H1 (cell line): Measurements from ENCODE around the gene AXIN2. TPM values are rescaled to one million over a fixed set of nuclear protein-coding genes. Genes with fewer than 3 reads are reported as not detected.

Experiments
- CBX8 ChIP-seq: fragments of 300-800, 300-1000 bp; sonication (generic); IDR thresholded peaks from 2 replicates; pipeline ENCODE4 v1.7.1; 2016; ENCODE audit warnings: low read depth, low read length, borderline replicate concordance
- FOSL1 ChIP-seq: IDR thresholded peaks from 2 replicates; pipeline ENCODE4 v1.6.1; 2011; ENCODE audit warnings: mild to moderate bottlenecking, low read depth, low read length, moderate library complexity; ENCODE audit not compliant: insufficient read depth
- RNF2 ChIP-seq: fragments of 200-900, 300-1000 bp; sonication (generic); IDR thresholded peaks from 2 replicates; pipeline ENCODE4 v1.7.1; 2016; ENCODE audit warnings: borderline replicate concordance, low read depth, mild to moderate bottlenecking, antibody characterized with exemption, low read length; ENCODE audit not compliant: poor library complexity, severe bottlenecking; ENCODE audit errors: missing control alignments
- RXRA ChIP-seq: IDR thresholded peaks from 2 replicates; pipeline ENCODE4 v1.6.1; 2011; ENCODE audit warnings: low read depth, mild to moderate bottlenecking, low read length, moderate library complexity; ENCODE audit not compliant: insufficient read depth
- TAF7 ChIP-seq: optimal IDR thresholded peaks from 2 replicates; pipeline ENCODE3; 2011; ENCODE audit warnings: low read depth, mild to moderate bottlenecking, inconsistent platforms, low read length, moderate library complexity, borderline replicate concordance
- polyA plus RNA-seq, 7 experiments: library from polyadenylated mRNA; depleted of rRNA in 3 of 7; stranded (reverse) in 5 of 7; unstranded in 2 of 7; fragments of >200 nt in 5 of 7; fragments of 200-250 nt in 2 of 7; gene quantifications; 1 replicate in 5 of 7; 2 replicates in 1 of 7; 4 replicates in 1 of 7; pipeline versions ENCODE4 v1.2.1 to v1.2.3, GENCODE V29; 2011 to 2013; ENCODE audit warnings: missing spikeins in 2 of 7, mixed read lengths in 2 of 7
- total RNA-seq: library from RNA; stranded (reverse); fragmentation: NEBNext Ultra II Directional; extraction: Animal tissue kit (Norgen Biotek cat#: 25700); gene quantifications from 2 replicates; pipeline ENCODE4 v1.2.1, GENCODE V29; 2021
- TF ChIP-seq, protein P1 (sequence below): fragments of 300-600 bp; sonication (generic); IDR thresholded peaks from 2 replicates; pipeline ENCODE4 v1.7.1; 2012; ENCODE audit warnings: low read length, moderate library complexity, mild to moderate bottlenecking, inconsistent platforms; ENCODE audit not compliant: insufficient replicate concordance
- TF ChIP-seq, protein P2 (sequence below): IDR thresholded peaks from 2 replicates; pipeline ENCODE4 v1.6.1; 2012; ENCODE audit warnings: low read length, inconsistent platforms

AXIN2 gene
- total and polyA plus RNA-seq, 2 of the 8 experiments (the other 6 are each of a cell fraction or from before 2014, with no cell fraction given) = 17.7 to 33.4 TPM

DNA sequence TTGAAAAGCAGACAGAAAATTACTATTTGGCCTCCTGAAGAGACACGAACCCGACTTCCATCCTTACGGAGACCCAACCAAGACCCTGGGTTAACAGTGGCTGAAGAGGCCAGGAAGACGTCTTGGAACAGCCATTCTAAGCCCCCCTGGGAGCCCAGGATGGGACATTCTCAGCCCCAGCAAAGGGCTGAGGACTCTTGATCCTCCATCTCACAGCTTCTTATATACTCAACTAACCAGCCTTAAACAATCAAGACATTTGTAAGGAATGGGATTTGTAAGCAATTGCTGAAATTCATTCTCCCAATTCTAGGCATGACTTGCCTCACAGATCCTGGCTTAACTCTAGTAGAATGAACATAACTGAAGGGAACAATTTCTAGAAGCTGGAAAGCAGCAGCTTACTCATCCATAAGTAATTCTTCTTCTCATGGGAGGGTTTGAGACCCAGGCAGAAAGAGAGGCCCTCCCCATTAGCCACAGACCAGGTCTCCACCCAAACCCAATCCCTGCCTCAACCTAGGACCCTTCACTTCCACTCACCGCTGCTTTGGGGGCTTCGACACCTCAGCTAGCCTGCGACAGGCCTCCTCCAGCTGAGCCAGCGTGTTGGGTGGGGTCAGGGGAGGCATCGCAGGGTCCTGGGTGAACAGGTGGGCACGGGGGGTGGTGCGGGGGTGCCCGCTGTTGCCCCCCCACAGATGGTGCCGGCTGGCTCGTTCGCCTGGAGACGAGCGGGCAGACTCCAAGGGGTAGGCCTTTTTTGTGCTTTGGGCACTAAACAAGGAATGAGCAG, 25.5 kb downstream of the AXIN2 start (continued):
- TF ChIP-seq, protein P1, sequence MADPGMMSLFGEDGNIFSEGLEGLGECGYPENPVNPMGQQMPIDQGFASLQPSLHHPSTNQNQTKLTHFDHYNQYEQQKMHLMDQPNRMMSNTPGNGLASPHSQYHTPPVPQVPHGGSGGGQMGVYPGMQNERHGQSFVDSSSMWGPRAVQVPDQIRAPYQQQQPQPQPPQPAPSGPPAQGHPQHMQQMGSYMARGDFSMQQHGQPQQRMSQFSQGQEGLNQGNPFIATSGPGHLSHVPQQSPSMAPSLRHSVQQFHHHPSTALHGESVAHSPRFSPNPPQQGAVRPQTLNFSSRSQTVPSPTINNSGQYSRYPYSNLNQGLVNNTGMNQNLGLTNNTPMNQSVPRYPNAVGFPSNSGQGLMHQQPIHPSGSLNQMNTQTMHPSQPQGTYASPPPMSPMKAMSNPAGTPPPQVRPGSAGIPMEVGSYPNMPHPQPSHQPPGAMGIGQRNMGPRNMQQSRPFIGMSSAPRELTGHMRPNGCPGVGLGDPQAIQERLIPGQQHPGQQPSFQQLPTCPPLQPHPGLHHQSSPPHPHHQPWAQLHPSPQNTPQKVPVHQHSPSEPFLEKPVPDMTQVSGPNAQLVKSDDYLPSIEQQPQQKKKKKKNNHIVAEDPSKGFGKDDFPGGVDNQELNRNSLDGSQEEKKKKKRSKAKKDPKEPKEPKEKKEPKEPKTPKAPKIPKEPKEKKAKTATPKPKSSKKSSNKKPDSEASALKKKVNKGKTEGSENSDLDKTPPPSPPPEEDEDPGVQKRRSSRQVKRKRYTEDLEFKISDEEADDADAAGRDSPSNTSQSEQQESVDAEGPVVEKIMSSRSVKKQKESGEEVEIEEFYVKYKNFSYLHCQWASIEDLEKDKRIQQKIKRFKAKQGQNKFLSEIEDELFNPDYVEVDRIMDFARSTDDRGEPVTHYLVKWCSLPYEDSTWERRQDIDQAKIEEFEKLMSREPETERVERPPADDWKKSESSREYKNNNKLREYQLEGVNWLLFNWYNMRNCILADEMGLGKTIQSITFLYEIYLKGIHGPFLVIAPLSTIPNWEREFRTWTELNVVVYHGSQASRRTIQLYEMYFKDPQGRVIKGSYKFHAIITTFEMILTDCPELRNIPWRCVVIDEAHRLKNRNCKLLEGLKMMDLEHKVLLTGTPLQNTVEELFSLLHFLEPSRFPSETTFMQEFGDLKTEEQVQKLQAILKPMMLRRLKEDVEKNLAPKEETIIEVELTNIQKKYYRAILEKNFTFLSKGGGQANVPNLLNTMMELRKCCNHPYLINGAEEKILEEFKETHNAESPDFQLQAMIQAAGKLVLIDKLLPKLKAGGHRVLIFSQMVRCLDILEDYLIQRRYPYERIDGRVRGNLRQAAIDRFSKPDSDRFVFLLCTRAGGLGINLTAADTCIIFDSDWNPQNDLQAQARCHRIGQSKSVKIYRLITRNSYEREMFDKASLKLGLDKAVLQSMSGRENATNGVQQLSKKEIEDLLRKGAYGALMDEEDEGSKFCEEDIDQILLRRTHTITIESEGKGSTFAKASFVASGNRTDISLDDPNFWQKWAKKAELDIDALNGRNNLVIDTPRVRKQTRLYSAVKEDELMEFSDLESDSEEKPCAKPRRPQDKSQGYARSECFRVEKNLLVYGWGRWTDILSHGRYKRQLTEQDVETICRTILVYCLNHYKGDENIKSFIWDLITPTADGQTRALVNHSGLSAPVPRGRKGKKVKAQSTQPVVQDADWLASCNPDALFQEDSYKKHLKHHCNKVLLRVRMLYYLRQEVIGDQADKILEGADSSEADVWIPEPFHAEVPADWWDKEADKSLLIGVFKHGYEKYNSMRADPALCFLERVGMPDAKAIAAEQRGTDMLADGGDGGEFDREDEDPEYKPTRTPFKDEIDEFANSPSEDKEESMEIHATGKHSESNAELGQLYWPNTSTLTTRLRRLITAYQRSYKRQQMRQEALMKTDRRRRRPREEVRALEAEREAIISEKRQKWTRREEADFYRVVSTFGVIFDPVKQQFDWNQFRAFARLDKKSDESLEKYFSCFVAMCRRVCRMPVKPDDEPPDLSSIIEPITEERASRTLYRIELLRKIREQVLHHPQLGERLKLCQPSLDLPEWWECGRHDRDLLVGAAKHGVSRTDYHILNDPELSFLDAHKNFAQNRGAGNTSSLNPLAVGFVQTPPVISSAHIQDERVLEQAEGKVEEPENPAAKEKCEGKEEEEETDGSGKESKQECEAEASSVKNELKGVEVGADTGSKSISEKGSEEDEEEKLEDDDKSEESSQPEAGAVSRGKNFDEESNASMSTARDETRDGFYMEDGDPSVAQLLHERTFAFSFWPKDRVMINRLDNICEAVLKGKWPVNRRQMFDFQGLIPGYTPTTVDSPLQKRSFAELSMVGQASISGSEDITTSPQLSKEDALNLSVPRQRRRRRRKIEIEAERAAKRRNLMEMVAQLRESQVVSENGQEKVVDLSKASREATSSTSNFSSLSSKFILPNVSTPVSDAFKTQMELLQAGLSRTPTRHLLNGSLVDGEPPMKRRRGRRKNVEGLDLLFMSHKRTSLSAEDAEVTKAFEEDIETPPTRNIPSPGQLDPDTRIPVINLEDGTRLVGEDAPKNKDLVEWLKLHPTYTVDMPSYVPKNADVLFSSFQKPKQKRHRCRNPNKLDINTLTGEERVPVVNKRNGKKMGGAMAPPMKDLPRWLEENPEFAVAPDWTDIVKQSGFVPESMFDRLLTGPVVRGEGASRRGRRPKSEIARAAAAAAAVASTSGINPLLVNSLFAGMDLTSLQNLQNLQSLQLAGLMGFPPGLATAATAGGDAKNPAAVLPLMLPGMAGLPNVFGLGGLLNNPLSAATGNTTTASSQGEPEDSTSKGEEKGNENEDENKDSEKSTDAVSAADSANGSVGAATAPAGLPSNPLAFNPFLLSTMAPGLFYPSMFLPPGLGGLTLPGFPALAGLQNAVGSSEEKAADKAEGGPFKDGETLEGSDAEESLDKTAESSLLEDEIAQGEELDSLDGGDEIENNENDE = no peak
- TF ChIP-seq CBX8 = no peak
- TF ChIP-seq TAF7 = no peak
- TF ChIP-seq RNF2 = no peak
- TF ChIP-seq, protein P2, sequence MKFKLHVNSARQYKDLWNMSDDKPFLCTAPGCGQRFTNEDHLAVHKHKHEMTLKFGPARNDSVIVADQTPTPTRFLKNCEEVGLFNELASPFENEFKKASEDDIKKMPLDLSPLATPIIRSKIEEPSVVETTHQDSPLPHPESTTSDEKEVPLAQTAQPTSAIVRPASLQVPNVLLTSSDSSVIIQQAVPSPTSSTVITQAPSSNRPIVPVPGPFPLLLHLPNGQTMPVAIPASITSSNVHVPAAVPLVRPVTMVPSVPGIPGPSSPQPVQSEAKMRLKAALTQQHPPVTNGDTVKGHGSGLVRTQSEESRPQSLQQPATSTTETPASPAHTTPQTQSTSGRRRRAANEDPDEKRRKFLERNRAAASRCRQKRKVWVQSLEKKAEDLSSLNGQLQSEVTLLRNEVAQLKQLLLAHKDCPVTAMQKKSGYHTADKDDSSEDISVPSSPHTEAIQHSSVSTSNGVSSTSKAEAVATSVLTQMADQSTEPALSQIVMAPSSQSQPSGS = no peak
- no peak for TF ChIP-seq RXRA
- TF ChIP-seq FOSL1 = no peak
